Tibial artery (tissue), 4 donors: ENCODE results near the gene LGR5.

Experiments
- DNase-seq, 2 donors: peaks; one replicate each; pipeline ENCODE4 v3.0.0-alpha.2; 2019
- H3K27ac ChIP-seq, 2 donors: fragments of 200-600 bp; sonication (generic) in 1 of 2; 1 replicate in 1 of 2; 2 replicates in 1 of 2; pipeline ENCODE4 v1.5.1; 2018 to 2019; ENCODE audit warnings: mild to moderate bottlenecking in 1 of 2
- H3K27me3 ChIP-seq, 2 donors: fragments of 200-600 bp; sonication (generic) in 1 of 2; one replicate each; pipeline versions ENCODE4 v1.5.1 to v1.6.0; 2016 to 2019
- H3K36me3 ChIP-seq, 3 donors: fragments of 200-600 bp; sonication (generic) in 2 of 3; one replicate each; pipeline ENCODE4 v1.5.1; 2016 to 2019; ENCODE audit warnings: mild to moderate bottlenecking in 2 of 3
- H3K4me1 ChIP-seq, 4 donors: fragments of 200-600 bp; sonication (generic) in 2 of 4; 1 replicate in 3 of 4; 2 replicates in 1 of 4; pipeline ENCODE4 v1.5.1; 2016 to 2019
- H3K4me3 ChIP-seq, 2 donors: fragments of 200-600 bp; sonication (generic) in 1 of 2; 1 replicate in 1 of 2; 2 replicates in 1 of 2; pipeline ENCODE4 v1.5.1; 2018 to 2019; ENCODE audit warnings: mild to moderate bottlenecking in 2 of 2
- H3K9me3 ChIP-seq, 3 donors: fragments of 200-600 bp; sonication (generic) in 1 of 3; one replicate each; pipeline ENCODE4 v1.5.1; 2016 to 2019
- CTCF ChIP-seq, 2 experiments: fragments of 200-600 bp in 1 of 2; fragments of 450-650 bp in 1 of 2; IDR thresholded peaks; one replicate each; pipeline ENCODE4 v1.5.1; 2017 to 2019; ENCODE audit warnings: antibody characterized with exemption in 2 of 2, mild to moderate bottlenecking in 1 of 2, moderate library complexity in 1 of 2
- intact Hi-C: fragments of 100-400 bp; cut with DNase I; formaldehyde crosslinking; loops from one replicate; pipeline ENCODE4 v1.15.0; 2023; ENCODE audit warnings: low total_unique reads

The LGR5 gene

DNA sequence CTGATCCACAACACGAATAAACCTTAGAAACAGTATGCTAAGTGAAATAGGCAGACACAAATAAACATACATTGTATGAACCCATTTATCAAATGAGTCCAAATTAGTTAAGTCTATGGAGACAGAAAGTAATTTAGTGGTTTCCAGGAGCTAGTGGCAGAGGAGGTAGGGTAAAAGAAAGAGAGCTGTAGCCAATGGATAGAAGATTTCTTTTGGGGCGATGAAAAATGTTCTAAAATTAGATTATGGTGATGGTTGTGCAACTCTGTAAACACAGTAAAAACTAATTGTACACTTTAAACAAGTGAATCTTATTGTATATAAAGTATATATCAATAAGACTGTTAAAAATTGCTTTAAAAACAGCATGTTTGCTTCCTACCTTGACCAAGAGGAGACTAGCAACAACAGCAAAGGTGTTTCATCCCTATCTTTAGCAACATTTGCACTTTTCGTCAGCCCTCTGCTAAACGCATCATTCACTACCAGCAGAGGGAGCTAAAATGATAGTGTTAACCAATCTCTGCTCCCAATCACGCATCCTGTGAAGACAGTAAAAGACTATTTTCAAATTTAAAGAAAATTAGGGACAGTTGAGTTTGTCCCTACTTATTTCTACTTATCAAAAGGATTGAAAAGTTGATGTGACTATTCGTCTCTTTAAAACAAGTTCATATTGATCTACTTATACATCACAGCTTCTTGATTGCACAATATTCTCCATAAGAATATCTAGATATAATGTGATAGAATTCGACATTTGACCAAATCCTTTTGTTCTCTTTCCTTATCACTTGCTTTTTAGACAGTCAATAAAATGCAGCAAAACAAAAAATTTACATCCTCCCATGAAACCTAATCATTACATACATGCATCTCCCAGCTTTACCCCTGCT, 24.0 kb upstream of the LGR5 start:
- intact Hi-C loops, result loop anchor here (5.0 kb wide), 2 partner anchors 137 to 332 kb away; no protein-coding TSS in a partner anchor
- Histone ChIP-seq H3K27ac (no peak overlapping the region), H3K4me1 (peaks cover 0 to 5% (median 0%) of the 10 kb centered on the region in 4 donors), H3K36me3 (no peaks in the 10 kb centered on the region), H3K4me3 (no peak overlapping the region), H3K27me3 (no peaks in the 10 kb centered on the region), H3K9me3 (peaks cover 0 to 10% (median 5%) of the 10 kb centered on the region in 3 donors)
- TF ChIP-seq CTCF (IDR thresholded peaks at IDR 0.05), result peak; percentile 74 to 75
- no peak for DNase-seq

- TF ChIP-seq CTCF (IDR thresholded peaks at IDR 0.05), result no peak
- H3K4me3 ChIP-seq, result no peak overlapping the region
- no peaks in the 10 kb centered on the region for H3K36me3 ChIP-seq
- H3K27ac ChIP-seq, result no peak overlapping the region
- H3K27me3 ChIP-seq, result no peaks in the 10 kb centered on the region
- peaks cover 0 to 5% (median 0%) of the 10 kb centered on the region in 3 donors for H3K9me3 ChIP-seq
- peaks cover 0 to 5% (median 0%) of the 10 kb centered on the region in 4 donors for H3K4me1 ChIP-seq
- intact Hi-C loops, result loop anchor here (5.0 kb wide), 2 partner anchors 135 to 330 kb away; no protein-coding TSS in a partner anchor
- no peak for DNase-seq
These were observed 22.4 kb upstream of the LGR5 start for GRCh38 chr12:71417181-71417580.

DNA sequence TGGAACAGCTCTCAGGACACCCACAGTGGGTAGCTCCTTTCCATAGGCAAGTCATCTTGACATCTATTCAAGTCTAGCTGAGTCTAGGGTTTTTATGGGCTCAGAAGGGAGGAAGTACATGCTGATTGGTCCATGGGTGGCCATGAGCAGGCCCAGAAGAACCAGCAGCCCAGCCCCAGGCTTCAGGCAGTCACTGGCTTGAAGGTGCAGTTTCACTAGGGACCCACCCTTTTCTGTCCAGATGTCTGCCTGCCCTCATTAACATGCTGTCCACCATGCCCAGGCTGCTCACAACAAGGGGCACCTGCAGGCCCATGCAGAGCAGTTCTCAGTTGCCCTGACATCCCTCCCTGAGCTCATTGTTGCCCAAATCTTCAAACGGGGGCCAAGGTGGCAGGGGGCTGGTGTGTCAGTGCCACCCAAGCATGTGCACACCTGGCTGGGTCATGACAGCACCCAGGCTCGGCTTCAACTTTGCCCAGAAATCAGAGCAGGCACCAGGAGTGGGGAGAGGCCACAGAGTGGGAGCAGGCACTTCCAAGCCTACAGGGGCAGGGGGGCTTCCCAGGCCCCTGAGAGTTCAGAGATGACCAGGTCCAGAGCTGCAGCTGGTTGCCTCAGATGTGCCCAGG, 18.7 kb upstream of the LGR5 start:
- Histone ChIP-seq H3K9me3 (no peaks in the 10 kb centered on the region), H3K4me1 (no peaks in the 10 kb centered on the region), H3K4me3 (no peak overlapping the region), H3K27ac (no peak overlapping the region), H3K27me3 (no peaks in the 10 kb centered on the region), H3K36me3 (no peaks in the 10 kb centered on the region)
- no peak for DNase-seq
- TF ChIP-seq CTCF (IDR thresholded peaks at IDR 0.05), result no peak
- intact Hi-C loops, result no loop called here

- Histone ChIP-seq H3K4me1 (no peaks in the 10 kb centered on the region), H3K36me3 (no peaks in the 10 kb centered on the region), H3K9me3 (no peaks in the 10 kb centered on the region), H3K4me3 (no peak overlapping the region), H3K27me3 (no peaks in the 10 kb centered on the region), H3K27ac (no peak overlapping the region)
- TF ChIP-seq CTCF (IDR thresholded peaks at IDR 0.05), result no peak
- intact Hi-C loops, result no loop called here
- no peak for DNase-seq
These were observed 13.9 kb upstream of the LGR5 start for GRCh38 chr12:71425568-71426299.

DNA sequence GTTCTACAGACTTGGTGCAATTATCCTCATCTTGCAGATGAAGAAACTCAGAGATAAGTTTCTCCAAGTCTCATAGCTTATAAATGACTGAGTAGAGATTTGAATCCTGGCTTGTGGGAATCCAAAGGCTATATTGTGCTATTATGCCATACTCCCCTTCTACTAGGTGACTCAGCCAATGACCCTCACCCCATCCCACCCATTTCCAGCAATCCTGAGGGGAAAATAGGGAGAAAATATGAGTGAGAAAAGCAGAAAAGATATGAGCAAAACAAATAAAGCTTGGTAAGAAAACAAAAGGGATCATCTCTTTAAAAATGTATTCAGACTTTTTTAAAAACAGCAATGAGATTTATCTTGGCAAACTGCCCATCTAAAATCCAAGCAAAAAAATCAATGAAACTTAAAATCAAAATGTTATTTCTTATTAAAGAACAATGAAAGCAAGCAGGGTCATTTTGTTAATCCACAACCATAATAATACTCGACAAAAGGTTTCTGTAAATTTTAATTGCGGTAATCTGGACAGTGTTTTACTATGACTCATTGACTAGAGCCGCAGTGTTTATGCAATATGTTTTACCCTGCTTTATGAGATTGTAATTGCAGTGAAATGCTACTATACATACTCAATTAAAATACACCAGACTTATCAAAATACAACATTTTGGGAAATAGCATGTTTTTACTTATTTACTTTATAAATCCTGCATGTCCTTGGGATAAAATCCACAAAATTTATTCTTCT, 13.1 kb upstream of the LGR5 start:
- DNase-seq, result no peak
- no peaks in the 10 kb centered on the region for H3K36me3 ChIP-seq
- no peak for TF ChIP-seq CTCF (IDR thresholded peaks at IDR 0.05)
- H3K4me3 ChIP-seq, result no peak overlapping the region
- H3K27ac ChIP-seq, result no peak overlapping the region
- H3K27me3 ChIP-seq, result no peaks in the 10 kb centered on the region
- H3K4me1 ChIP-seq, result no peaks in the 10 kb centered on the region
- H3K9me3 ChIP-seq, result no peaks in the 10 kb centered on the region
- intact Hi-C loops, result no loop called here
